Measurements from ENCODE around the gene CHRNA10.

The CHRNA10 gene

GRCh38 chr11:3671334-3672254 is at the start of gene CHRNA10:
CHRNA10 (minus strand) TSS chr11:3671384; CDS start chr11:3671312, 72 bp downstream.
- TF ChIP-seq CTCF (conservative IDR thresholded peaks at IDR 0.05): no peak
- no peak within 1 kb of the TSS for H3K27ac ChIP-seq

GRCh38 chr11:3712274-3712673 is 41.1 kb upstream of the CHRNA10 start:
- no peak overlapping the region for H3K27ac ChIP-seq
- no peak for TF ChIP-seq CTCF (conservative IDR thresholded peaks at IDR 0.05)

GRCh38 chr11:3710485-3711259 is 39.5 kb upstream of the CHRNA10 start:
- TF ChIP-seq CTCF (conservative IDR thresholded peaks at IDR 0.05): no peak
- no peak overlapping the region for H3K27ac ChIP-seq

- TF ChIP-seq CTCF (conservative IDR thresholded peaks at IDR 0.05): no peak
- no peak overlapping the region for H3K27ac ChIP-seq
Observed at GRCh38 chr11:3709977-3710376, 38.8 kb upstream of the CHRNA10 start.

GRCh38 chr11:3707176-3707575 is 36.0 kb upstream of the CHRNA10 start:
- H3K27ac ChIP-seq: no peak overlapping the region

GRCh38 chr11:3703383-3703782 is 32.2 kb upstream of the CHRNA10 start:
- no peak overlapping the region for H3K27ac ChIP-seq

More at GRCh38 chr11:3707176-3707575, 36.0 kb upstream of the CHRNA10 start:
- no peak for TF ChIP-seq CTCF (conservative IDR thresholded peaks at IDR 0.05)

More at GRCh38 chr11:3703383-3703782, 32.2 kb upstream of the CHRNA10 start:
- no peak for TF ChIP-seq CTCF (conservative IDR thresholded peaks at IDR 0.05)

Measured in VCaP (cell line).